ENCODE results near the gene NFATC1.

DNA sequence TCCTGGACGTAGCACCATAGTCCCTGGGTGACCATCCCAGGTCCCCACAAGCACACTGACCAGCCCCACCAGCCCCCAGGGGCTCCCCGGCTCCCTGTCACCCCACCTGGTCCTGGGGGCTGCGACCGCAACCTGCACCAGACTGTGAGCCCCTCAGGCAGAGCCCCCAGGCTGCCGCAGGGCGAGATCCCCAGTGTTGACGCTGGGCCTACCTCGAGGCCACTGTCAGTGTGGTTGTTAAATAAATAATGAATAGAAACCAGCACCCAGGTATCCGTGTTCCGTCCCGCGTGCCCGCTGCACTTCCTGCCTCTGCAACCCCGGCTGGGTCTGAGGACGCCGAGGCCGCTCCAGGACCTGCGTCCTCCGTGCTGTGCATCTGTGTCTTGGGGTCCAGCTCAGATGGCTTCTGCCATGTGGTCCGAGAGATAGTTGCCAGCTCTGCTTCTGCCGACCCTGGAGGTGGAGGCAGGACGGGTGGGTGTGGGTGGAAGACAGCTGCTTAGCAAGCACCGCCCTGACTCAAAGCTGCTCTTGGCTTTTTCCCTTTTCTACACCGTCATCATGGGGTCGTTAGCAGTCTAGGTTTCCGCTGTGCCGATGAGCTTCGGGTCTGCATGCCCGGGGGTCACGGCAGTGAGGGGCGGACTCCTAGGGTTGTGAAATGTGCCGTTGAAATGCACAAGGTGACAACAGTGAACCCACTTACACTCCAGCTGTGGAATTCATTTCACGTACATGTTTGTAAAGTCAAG lies 74.2 kb downstream of the NFATC1 start:
- TF ChIP-seq POLR2A (IDR thresholded peaks at IDR 0.05) (no peak), EP300 (IDR thresholded peaks at IDR 0.05; ENCODE audit: low read depth) (no peak)

All from transverse colon (tissue), 1 donor.